GM18508 (cell line): ENCODE measurements around the gene VOPP1.

Experiments
- ATAC-seq: cut with Tn5 transposase; IDR thresholded peaks from one replicate; pipeline ENCODE4 v1.9.1; 2021; ENCODE audit warnings: moderate number of reproducible peaks; ENCODE audit not compliant: insufficient read depth, unreplicated experiment

Gene VOPP1

DNA sequence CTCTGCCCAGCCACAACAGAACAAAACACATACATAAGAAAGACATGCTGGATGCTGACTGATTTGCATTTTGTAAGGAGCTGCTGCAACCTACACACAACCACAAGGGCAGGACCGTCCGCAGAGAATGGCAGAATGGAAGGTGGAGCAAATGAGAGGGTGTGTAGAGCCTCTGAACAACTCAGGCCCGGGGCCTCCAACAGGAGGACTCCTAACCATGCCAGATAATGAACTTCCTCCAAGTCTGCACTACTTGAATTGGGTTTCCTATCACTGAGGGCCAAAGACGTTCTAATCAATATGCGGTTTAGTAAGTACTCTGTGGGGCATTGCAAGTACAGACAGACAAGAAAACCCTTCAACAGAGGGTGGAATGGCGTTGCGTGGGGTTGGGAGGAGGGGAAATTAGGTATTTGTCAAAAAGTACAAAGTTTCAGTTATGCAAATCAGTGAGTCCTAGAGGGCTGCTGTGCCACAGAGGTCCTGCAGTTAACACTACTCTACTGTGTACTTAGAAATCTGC lies 14.6 kb downstream of the VOPP1 start:
- peak; percentile 68 for ATAC-seq

DNA sequence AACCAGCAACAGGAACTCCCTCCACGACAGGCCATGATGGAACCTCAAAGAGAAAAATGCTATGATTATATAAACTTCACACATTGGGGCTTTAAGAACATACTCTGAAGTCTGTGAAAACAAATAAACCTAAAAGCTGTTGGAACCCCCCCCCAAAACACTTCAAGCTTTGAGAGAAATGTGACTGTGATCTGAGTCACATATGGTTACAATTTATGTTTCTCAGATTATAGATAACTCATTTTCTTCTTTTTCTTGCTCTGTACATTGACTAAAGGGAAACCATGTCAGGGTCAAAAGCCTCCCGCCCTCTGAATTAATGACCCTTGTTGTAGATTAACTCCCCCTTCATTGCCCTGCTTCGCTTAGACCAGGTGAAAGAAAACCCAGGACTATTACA lies 15.8 kb downstream of the VOPP1 start:
- ATAC-seq = no peak

DNA sequence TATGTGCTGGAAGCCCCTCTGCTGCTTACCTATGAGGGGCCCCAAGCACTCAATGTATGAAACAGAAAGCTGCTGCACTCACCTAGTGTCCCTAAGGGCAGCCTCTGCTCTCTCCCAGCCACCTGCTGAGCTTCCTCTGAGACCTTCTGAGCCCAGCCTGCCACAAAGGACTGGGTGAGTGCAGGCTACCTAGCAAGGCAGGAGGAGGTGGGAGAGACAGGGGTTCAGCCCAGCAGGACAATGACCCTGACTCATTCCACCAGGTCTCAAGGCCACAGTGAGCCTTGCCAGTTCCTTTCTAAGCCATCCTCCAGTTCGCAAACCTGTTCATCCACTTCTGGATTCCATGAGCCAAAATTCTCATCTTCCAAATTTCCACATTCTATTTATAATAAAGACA lies 16.3 kb downstream of the VOPP1 start:
- no peak for ATAC-seq

DNA sequence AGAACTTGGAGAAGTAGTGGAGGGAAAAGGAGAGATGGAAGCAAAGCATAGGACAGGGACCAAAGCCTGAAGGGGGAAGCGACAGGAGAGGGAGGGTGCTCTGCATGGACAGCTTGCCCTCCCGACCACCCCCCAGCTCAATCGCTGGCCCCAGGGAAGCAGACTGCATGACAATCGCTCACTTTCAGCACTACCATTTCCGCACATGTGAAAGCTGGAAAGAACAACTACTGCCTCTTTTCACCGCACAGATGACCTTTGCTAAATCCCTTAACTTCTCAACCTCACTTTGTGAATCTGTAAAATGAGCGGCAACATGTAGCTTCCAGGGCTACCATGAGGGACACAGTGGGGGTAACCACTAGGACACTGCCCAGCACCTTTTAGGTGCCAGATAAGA lies 17.1 kb downstream of the VOPP1 start:
- ATAC-seq = no peak

DNA sequence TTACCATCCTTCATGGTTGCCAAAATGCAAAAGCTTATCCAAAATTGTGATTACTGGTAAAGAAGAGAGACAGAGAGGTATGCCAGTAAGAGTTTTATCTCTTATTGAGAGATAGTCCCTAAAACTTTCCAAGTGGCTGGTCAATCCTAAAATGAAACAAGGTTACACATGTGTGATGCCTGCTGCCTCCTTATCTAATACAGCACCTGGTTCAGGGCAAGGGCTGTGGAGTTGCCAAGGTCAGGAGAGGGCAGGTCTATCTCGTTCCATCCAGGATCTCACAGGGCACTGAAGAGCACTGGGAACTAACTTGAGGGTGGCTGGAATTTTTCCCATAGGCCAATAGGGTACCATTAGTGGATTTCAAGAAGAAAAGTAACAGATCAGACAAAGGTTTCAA lies 18.3 kb downstream of the VOPP1 start:
- ATAC-seq = no peak

DNA sequence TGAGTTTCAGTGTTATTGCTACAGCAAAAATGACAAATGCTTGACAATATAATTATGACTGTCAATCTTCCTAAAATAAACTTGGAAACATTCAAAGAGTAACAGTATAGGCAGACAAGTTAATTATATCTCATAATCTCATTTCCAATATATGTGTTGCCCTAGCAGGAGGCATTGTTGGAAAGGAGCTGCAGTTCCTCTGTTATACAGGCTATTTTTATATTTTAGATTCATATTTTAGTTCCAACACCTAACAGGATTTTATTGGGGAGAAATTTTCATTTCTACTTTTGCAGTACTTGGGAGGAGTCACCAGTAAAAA lies 19.3 kb downstream of the VOPP1 start:
- ATAC-seq = no peak

DNA sequence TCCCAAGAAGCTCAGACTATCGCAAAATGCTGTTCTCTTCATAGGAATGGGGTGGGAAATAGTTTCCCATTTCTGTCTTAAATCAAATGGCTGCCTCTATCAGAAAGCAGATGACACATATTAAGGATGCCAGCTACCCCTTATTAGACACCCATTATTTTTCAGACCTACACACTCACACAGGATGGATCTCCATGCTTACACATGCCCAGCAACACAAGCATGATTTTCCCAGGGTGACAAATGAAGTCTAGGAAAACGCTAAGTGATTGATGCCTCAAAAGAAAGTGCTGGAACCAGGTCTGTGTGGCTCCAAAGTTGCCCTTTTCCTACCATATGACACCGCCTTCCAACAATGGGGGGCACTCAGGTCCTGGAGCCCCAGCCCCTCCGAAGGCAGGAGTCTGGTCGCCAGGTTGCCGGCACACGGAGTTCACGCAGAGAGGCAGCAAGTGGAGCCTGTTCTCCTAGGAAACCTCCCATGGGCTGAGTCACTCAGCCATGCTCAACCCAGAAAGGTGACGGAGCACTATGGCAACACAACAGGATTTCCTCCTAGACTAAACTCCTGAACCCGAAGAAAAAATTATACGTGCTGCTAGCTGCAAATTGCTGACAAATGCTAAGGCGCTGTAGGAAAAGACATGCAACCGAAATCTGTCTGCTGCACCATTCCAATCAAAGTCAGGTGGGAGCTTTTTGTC lies 19.8 kb downstream of the VOPP1 start:
- no peak for ATAC-seq

DNA sequence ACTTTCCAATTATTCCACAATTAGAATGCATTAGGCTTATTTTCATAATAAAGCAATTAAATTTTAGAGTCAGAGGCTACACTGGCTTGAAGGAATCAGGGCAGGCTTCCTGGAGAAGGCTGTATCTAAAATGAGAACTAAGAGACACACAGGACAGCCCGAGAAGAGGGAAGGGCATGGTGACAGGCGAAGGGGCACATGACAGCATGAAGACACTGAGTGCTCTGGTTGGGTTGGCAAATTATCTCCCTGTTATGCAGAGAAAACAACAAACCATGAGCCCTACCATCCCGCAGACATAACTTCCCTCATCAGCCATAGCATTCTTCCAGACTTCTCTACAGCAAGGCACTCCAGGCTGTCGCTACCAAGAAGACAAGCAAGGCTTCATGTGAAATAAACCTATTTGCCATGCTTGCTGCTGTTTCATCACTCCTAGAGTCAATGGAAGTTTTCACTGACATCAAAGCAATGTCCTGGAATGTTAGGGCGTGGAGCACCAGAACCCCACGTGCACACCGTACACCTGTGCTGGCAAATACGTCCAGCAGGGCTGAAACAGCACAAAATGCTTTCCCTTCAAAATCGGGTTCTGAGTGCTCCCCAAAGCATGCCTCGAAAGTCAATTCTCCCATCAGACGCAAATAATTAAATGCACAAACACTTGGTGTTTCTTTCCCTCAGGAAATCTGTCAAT lies 21.3 kb downstream of the VOPP1 start:
- ATAC-seq = no peak

DNA sequence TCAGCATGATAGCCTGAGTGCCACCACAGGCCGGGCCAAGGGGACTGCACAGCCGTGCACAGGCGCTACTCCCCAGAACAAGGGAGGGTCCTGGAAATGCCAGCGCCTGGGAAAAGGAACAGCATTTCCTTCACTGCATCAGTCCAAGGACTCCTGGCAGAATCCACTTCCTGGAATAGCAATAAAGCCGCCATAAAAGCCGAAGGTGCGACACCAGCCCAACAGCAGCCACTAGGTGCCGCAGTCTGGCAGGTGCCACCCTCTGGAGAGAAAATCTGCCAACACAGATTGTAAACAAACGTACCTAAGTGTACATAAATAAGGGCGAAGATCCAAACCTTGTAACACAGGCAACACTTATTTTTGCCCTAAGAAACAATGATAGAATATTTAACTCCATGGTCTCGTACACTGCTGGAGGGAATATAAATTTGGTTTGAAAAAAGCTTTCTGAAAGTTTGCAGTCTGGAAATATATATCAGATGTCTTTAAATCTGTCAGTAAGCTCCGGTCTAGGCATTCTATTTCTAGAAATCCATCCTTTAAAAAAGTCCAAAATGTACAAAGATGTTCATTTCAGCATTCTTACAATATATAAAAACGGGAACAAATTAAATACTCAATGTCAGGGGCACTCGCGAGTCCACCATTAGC lies 22.2 kb downstream of the VOPP1 start:
- no peak for ATAC-seq

DNA sequence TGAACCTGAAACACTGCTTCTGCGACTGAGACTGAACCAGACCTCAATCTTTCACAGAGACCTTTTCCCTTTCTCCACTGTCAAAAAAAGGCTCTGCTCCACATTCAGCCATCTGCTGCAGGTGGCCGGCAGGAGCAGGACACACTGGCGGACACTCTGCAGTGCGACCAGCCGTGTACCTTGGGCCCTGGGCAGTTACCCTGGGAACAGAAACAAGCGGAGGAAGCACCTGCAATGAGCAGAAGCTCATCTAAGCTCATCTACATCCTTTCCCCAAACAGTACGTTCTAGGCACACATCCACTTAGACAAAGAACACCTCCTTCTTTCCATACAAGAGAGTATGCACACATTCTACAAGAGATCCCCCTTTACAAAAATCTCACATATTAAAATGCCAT lies 22.8 kb downstream of the VOPP1 start:
- no peak for ATAC-seq

DNA sequence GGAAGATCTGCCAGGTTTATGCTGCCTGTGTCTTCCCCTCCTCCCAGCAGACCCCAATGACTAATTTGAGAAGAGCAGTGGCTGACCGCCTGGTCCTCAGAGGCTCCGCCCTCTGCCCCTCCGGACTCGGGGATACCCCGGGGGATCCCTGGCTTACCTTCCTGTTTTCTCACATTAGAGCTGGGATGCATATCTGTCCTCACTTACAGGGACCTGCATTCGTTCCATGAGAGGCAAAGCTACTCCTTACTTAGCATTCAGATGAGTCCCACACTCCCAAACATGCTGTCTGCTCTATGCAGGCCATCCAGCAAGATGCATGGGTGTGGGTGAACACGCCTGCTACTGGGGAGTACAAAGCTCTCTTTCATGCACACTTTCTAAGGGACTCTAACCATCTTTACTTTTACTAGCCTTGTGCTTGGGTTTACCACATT lies 24.0 kb downstream of the VOPP1 start:
- ATAC-seq = peak; percentile 43

DNA sequence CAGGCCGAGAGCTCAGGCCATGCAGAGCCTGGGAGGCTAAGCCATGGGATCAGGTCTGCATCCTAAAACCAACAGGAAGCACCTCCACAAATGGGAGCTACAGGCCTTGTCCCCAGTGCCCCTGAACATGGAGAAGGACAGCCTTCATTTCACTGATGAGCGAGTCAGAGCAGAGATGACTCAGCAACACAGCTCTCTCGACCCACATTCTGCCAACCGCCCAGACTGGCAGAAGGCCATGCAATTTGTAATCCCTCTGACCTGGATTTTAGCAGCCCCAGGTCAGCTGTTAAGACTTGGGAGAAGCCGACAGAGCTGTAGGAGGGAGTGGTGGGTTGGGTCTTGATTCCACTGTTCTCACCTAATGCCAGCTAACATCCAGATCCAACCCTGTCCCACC lies 25.5 kb downstream of the VOPP1 start:
- no peak for ATAC-seq

DNA sequence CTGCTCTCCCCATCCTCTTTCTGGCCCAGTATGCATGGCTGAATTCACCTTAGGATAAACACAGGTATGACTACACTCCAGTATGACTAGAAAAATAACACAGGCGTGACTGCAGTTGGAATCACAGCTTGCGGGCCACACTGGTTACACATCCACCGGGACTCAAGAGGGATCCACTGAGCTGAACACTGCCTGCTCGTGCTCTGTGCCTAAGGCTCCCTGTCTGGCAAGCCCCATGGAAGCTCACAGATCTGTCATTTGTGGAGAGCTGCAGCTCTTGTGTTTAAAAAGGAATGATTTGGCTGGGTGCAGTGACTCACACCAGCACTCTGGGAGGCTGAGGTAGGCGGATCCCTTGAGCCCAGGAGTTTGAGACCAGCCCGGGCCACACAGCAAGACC lies 26.8 kb downstream of the VOPP1 start:
- no peak for ATAC-seq

DNA sequence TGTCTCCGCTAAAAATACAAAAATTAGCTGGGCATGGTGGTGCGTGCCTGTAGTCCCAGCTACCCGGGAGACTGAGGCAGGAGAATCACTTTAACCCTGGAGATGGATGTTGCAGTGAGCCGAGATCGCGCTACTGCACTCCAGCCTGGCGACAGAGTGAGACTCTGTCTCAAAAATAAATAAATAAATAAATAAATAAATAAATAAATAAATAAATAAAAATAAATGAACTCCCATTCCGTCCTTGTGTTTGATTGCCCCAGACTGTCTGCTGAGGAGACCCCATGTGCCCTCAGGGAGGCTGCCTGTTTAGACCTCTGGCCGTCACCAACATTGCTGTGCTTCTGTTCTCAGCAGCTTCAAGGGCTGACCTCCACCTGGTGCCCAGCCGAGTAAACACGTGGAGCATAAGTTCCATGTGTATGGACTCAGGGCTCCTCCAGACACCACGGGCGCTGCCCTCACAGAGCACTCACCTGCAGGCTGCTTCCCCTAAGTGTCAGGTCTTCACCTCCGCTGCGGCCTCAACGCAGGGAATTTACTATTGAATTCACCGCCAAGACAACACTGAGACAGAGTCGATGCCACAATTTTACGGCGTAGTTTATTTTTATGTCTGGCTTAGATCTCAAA lies 32.0 kb downstream of the VOPP1 start:
- ATAC-seq = no peak

DNA sequence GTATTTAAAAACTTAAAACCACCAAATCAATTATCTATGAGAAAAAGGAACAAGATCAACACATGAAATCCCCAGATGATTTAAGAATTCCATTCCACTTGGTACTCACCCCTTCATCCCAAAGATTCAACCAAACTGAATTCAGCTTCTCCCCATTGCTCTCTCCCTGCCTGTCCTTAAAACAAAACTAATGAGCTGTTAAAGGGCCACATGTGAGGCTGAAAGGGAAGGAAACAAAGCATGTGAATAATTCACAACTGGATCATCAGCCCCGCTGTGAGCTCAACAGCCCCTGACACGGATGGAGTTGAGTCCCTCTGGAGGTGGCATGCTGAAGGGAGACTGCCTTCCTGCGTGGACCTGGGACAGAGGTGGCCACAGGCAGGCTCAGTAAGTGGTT lies 32.9 kb downstream of the VOPP1 start:
- ATAC-seq = no peak

DNA sequence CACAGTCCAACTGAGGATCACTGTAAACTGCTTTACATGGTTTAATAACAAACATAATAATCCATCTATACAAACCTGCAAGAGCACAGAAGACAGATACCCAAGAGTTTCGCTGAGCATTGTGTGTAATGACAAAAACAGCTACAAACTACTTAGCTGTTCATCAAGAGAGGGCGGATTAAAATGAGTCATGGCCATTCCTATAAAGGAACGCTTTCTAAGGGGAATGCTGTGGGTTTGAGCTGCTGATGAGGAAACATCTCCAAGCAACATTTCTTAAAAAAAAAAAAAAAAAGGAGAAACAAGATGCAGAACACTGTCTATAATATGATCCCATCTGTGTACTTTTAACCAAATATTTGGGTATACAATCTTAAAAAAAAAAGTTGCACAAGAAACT lies 33.8 kb downstream of the VOPP1 start:
- ATAC-seq = no peak

DNA sequence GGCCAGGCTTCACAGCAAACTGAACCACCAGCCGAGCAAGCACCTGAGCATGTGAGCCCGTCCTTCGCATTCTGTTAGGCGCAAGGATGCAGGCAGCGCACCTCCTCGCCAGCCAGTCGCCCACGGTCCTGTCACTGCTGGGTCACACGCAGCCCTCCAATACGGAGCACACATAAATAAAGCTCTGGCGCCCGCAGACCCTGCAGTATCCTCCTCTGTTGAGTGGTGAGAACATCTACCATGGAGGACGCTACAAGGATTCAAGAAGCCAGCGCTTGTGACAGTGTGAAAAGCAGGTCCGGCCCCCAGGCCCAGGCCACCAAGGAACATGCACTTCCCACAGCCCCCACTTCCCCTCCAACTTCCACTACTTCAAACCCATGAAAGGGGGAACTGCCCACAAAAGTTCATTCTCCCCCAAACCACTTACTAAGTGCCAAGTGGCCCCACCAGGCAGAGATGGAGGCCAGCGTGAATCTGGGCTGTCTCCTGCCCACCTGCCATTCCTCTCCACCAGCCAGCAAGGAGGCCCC lies 34.8 kb downstream of the VOPP1 start:
- ATAC-seq = no peak

DNA sequence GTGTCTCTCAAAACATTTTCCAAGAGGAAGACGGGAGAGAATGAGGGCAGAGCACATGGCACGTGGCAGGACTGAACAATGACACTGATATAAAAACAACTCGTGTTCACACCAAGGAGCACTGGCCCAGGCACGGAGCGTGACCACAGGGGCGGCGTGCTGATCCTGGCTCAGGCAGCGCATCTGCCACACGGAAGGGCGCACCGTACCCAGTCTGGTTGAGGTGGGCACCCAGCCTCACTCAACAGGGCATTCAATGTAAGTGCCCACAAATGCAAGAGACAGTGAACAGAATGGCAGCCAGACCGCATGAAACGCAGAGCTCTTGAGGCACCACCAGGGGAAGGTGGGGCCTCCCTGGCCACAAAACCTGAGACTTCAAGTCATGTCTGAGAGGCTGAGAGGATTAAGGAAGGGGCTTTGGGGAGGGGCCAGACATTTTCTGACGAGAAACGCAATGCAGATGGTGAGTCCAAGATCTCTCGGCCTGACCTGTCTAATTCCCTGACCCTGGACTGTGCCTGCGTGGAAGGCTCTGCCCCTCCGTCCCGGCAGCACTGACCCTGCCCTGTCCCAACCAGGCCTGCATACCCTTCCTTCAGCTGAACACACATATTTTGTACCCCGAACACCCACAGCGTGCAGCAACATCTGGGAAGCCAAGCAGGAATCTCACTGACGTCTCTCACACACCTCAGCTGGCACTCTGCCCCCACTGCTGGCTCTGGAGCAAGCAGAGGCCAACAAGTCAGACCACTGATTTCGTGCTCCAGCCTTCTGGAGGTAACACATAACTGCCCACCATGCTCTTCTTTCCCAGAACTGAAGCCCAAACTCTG lies 35.5 kb downstream of the VOPP1 start:
- no peak for ATAC-seq

DNA sequence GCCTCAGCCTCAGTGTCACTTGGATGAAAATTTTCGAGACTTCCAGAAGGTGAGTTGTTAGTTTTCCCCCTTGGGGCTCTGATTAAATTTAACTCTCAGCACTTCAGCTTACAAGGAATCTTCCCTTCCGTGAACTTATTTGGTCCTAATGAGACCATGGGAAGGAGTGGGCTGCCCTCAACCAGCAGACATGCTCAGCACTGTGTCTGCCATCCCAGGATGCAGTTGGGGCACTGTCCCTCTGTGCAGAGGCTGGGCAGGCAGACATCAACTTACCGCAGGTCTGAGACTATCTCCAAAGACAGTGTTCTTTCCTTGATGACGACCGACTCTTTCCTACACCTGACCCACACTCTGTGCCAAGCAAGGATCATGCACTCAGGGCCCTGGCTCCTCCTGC lies 36.7 kb downstream of the VOPP1 start:
- no peak for ATAC-seq
